HEK293T (cell line): ENCODE results near the gene RPL18.

Experiments used
- CTCF ChIA-PET: fragments of 350-600 bp; formaldehyde crosslinking; extraction: SDS; loops from one replicate; lab custom pipeline; 2021; ENCODE audit warnings: antibody characterized with exemption, inconsistent platforms; lab: Yijun Ruan, JAX
- POLR2A ChIA-PET: fragments of 350-600 bp; formaldehyde crosslinking; extraction: SDS; loops from one replicate; lab custom pipeline; 2020; ENCODE audit warnings: antibody characterized with exemption, inconsistent platforms; lab: Yijun Ruan, JAX
- DNase-seq: peaks from one replicate; pipeline ENCODE4 v3.0.0; 2012; ENCODE audit warnings: mixed read lengths; ENCODE audit errors: extremely low spot score
- ARNT ChIP-seq: fragments of 450-650 bp; IDR thresholded peaks from 2 replicates; pipeline ENCODE4 v1.6.1; 2017; ENCODE audit warnings: mild to moderate bottlenecking
- BHLHE40 ChIP-seq: fragments of 450-650 bp; IDR thresholded peaks from 2 replicates; pipeline ENCODE4 v1.6.1; 2016; ENCODE audit warnings: mild to moderate bottlenecking, moderate library complexity, borderline replicate concordance
- CTBP1 ChIP-seq: fragments of 450-650 bp; IDR thresholded peaks from 2 replicates; pipeline ENCODE4 v1.6.1; 2016; ENCODE audit warnings: borderline replicate concordance
- ELF4 ChIP-seq: fragments of 450-650 bp; IDR thresholded peaks from 2 replicates; pipeline ENCODE4 v1.6.1; 2017; ENCODE audit warnings: antibody characterized with exemption
- FOXA1 ChIP-seq: fragments of 450-650 bp; IDR thresholded peaks from 2 replicates; pipeline ENCODE4 v1.6.1; 2016; ENCODE audit warnings: mild to moderate bottlenecking
- FOXK2 ChIP-seq: fragments of 450-650 bp; IDR thresholded peaks from 2 replicates; pipeline ENCODE4 v1.6.1; 2016; ENCODE audit warnings: mild to moderate bottlenecking
- FOXM1 ChIP-seq: fragments of 450-650 bp; IDR thresholded peaks from 2 replicates; pipeline ENCODE4 v1.6.1; 2017; ENCODE audit warnings: mild to moderate bottlenecking, borderline replicate concordance
- HDGF ChIP-seq: fragments of 450-650 bp; IDR thresholded peaks from 2 replicates; pipeline ENCODE4 v1.6.1; 2017; ENCODE audit warnings: antibody characterized with exemption, borderline replicate concordance
- L3MBTL2 ChIP-seq: fragments of 450-650 bp; conservative IDR thresholded peaks from 2 replicates; pipeline ENCODE4 v1.6.1; 2016; ENCODE audit warnings: mild to moderate bottlenecking
- LEF1 ChIP-seq: fragments of 450-650 bp; IDR thresholded peaks from 2 replicates; pipeline ENCODE4 v1.6.1; 2017; ENCODE audit warnings: mild to moderate bottlenecking, borderline replicate concordance
- NFRKB ChIP-seq: fragments of 450-650 bp; IDR thresholded peaks from 2 replicates; pipeline ENCODE4 v1.6.1; 2016; ENCODE audit warnings: mild to moderate bottlenecking, moderate library complexity
- PKNOX1 ChIP-seq: fragments of 450-650 bp; IDR thresholded peaks from 2 replicates; pipeline ENCODE4 v1.6.1; 2016
- SP1 ChIP-seq: fragments of 450-650 bp; IDR thresholded peaks from 2 replicates; pipeline ENCODE4 v1.6.1; 2017
- SUZ12 ChIP-seq: fragments of 450-650 bp; IDR thresholded peaks from 2 replicates; pipeline ENCODE4 v1.6.1; 2016; ENCODE audit warnings: mild to moderate bottlenecking
- TARDBP ChIP-seq: fragments of 450-650 bp; IDR thresholded peaks from 2 replicates; pipeline ENCODE4 v1.6.1; 2016
- ZNF384 ChIP-seq: fragments of 450-650 bp; IDR thresholded peaks from 2 replicates; pipeline ENCODE4 v1.6.1; 2016

Gene RPL18

GRCh38 chr19:48646001-48646721, 27.2 kb upstream of the RPL18 start, which contains the start of gene CA11:
CA11 (minus strand) TSS chr19:48646187; CDS start chr19:48645632, 555 bp downstream.
- TF ChIP-seq L3MBTL2 (peak; percentile 79), LEF1 (no peak), NFRKB (no peak), ZNF384 (no peak), BHLHE40 (no peak)
- DNase-seq: peak; percentile 86
- ChIA-PET CTCF (interaction anchor here (0.6 to 1.2 kb wide), 8 partner anchors 30 to 197 kb away, joined by 3 to 4 read pairs (median 4); no protein-coding TSS in a partner anchor), POLR2A (interaction anchor here (0.5 to 3.0 kb wide), 24 partner anchors 9 to 226 kb away, joined by 3 to 9 read pairs (median 4); partner anchors contain the start of genes DBP, IZUMO1, PPP1R15A and RPL18)

- no peak for DNase-seq
- ChIA-PET POLR2A (interaction anchor here (0.5 to 3.0 kb wide), 24 partner anchors 9 to 227 kb away, joined by 3 to 9 read pairs (median 4); partner anchors contain the start of genes DBP, IZUMO1, PPP1R15A and RPL18), CTCF (interaction anchor here (0.6 to 1.2 kb wide), 9 partner anchors 30 to 197 kb away, joined by 3 to 4 read pairs (median 3); no protein-coding TSS in a partner anchor)
- no peak for TF ChIP-seq TARDBP
- no peak for TF ChIP-seq NFRKB
- TF ChIP-seq L3MBTL2: no peak
- TF ChIP-seq PKNOX1: no peak
- TF ChIP-seq FOXA1: no peak
- no peak for TF ChIP-seq BHLHE40
- no peak for TF ChIP-seq LEF1
- TF ChIP-seq FOXM1: no peak
- TF ChIP-seq SP1: no peak
- TF ChIP-seq ARNT: no peak
- TF ChIP-seq CTBP1: no peak
- TF ChIP-seq ZNF384: no peak
- TF ChIP-seq ELF4: no peak
- no peak for TF ChIP-seq FOXK2
- TF ChIP-seq SUZ12: no peak
Observed at GRCh38 chr19:48645620-48646000, 26.6 kb upstream of the RPL18 start.

GRCh38 chr19:48644839-48645619, 26.1 kb upstream of the RPL18 start:
- DNase-seq: peak; percentile 62
- POLR2A ChIA-PET: interaction anchor here (0.8 to 3.0 kb wide), 18 partner anchors 8 to 227 kb away, joined by 3 to 9 read pairs (median 4); partner anchors contain the start of genes DBP, PPP1R15A, RPL18 and SPHK2
- CTCF ChIA-PET: interaction anchor here (0.6 to 1.2 kb wide), 10 partner anchors 30 to 231 kb away, joined by 3 to 5 read pairs (median 4); no protein-coding TSS in a partner anchor
- TF ChIP-seq TARDBP (no peak), L3MBTL2 (peak; percentile 84), FOXK2 (no peak)

- TF ChIP-seq BHLHE40 (no peak), SUZ12 (no peak), FOXM1 (no peak), ARNT (no peak), PKNOX1 (no peak), L3MBTL2 (no peak), CTBP1 (no peak), ZNF384 (no peak), NFRKB (no peak), FOXA1 (no peak), ELF4 (no peak), SP1 (no peak), LEF1 (no peak), FOXK2 (no peak), HDGF (no peak), TARDBP (no peak)
- DNase-seq: no peak
- ChIA-PET CTCF (interaction anchor here (0.6 kb wide), 1 partner anchor 31 kb away, joined by 3 read pairs; no protein-coding TSS in a partner anchor), POLR2A (interaction anchor here (2.3 to 3.0 kb wide), 3 partner anchors 10 to 228 kb away, joined by 5 to 9 read pairs (median 6); partner anchors contain the start of gene PPP1R15A)
Observed at GRCh38 chr19:48644355-48644754, 25.4 kb upstream of the RPL18 start.

GRCh38 chr19:48642862-48643261, 23.9 kb upstream of the RPL18 start:
- POLR2A ChIA-PET: no interaction called here
- TF ChIP-seq HDGF (no peak), FOXA1 (no peak), ZNF384 (no peak), CTBP1 (no peak), TARDBP (no peak), ARNT (no peak), SUZ12 (no peak), ELF4 (no peak), NFRKB (no peak), FOXM1 (no peak), LEF1 (no peak)
- DNase-seq: no peak
- CTCF ChIA-PET: interaction anchor here (0.6 kb wide), 1 partner anchor 310 kb away, joined by 3 read pairs; no protein-coding TSS in a partner anchor

- DNase-seq: no peak
- POLR2A ChIA-PET: no interaction called here
- CTCF ChIA-PET: no interaction called here
- no peak for TF ChIP-seq NFRKB
- no peak for TF ChIP-seq SP1
- no peak for TF ChIP-seq CTBP1
- TF ChIP-seq L3MBTL2: no peak
Observed at GRCh38 chr19:48641850-48642249, 22.9 kb upstream of the RPL18 start.
